GM19324 (cell line): ENCODE data around the gene ENAM.
A peak's percentile ranks its signal among the peaks of the same experiment; 100 is the strongest.

Source experiments
- ATAC-seq: cut with Tn5 transposase; IDR thresholded peaks from one replicate; pipeline ENCODE4 v1.9.1; 2021; ENCODE audit warnings: mild to moderate bottlenecking, moderate library complexity; ENCODE audit not compliant: unreplicated experiment, low FRiP score

The ENAM gene

GRCh38 chr4:70628444-70628843 lies at the start of gene ENAM:
TSS of gene ENAM (plus strand) at chr4:70628744. CDS start at chr4:70629501, 757 bp downstream.
- no peak for ATAC-seq

GRCh38 chr4:70581980-70582379 lies 46.6 kb upstream of the ENAM start:
- ATAC-seq, result no peak

GRCh38 chr4:70583952-70584834 lies 44.4 kb upstream of the ENAM start:
- no peak for ATAC-seq

GRCh38 chr4:70586841-70587240 lies 41.7 kb upstream of the ENAM start:
- ATAC-seq, result no peak

GRCh38 chr4:70589785-70590184 lies 38.8 kb upstream of the ENAM start:
- peak; percentile 96 for ATAC-seq

- no peak for ATAC-seq
Observed at GRCh38 chr4:70591955-70592582, 36.5 kb upstream of the ENAM start, which contains the start of gene AMBN. TSS of gene AMBN (plus strand) at chr4:70592256. CDS start at chr4:70592359, 103 bp downstream.

- no peak for ATAC-seq
Observed at GRCh38 chr4:70594196-70594595, 34.3 kb upstream of the ENAM start.

GRCh38 chr4:70600305-70600704 lies 28.2 kb upstream of the ENAM start:
- no peak for ATAC-seq

- ATAC-seq, result peak; percentile 17
Observed at GRCh38 chr4:70600977-70601376, 27.6 kb upstream of the ENAM start.

- peak; percentile 86 for ATAC-seq
Observed at GRCh38 chr4:70601422-70602039, 27.0 kb upstream of the ENAM start.

GRCh38 chr4:70603856-70604255 lies 24.7 kb upstream of the ENAM start:
- no peak for ATAC-seq

- ATAC-seq, result no peak
Observed at GRCh38 chr4:70606459-70606858, 22.1 kb upstream of the ENAM start.

GRCh38 chr4:70607334-70607853 lies 21.1 kb upstream of the ENAM start:
- no peak for ATAC-seq

- no peak for ATAC-seq
Observed at GRCh38 chr4:70608324-70608723, 20.2 kb upstream of the ENAM start.

GRCh38 chr4:70613306-70614183 lies 15.0 kb upstream of the ENAM start:
- ATAC-seq, result peak; percentile 50

- peak; percentile 28 for ATAC-seq
Observed at GRCh38 chr4:70614184-70614555, 14.4 kb upstream of the ENAM start.

GRCh38 chr4:70619288-70619687 lies 9.3 kb upstream of the ENAM start:
- ATAC-seq, result no peak

GRCh38 chr4:70619778-70620177 lies 8.8 kb upstream of the ENAM start:
- ATAC-seq, result no peak

- ATAC-seq, result no peak
Observed at GRCh38 chr4:70623323-70623722, 5.2 kb upstream of the ENAM start.

GRCh38 chr4:70624226-70624793 lies 4.2 kb upstream of the ENAM start:
- no peak for ATAC-seq
